NB4 (cell line): ENCODE results near the gene INAFM1.

Experiments used
- DNase-seq: peaks from one replicate; pipeline ENCODE4 v3.0.0; 2010; ENCODE audit warnings: low read depth
- H3K4me3 ChIP-seq: one replicate; pipeline ENCODE4 v1.5.1; 2011; ENCODE audit warnings: mild to moderate bottlenecking, low read depth, low read length, moderate library complexity
- CTCF ChIP-seq: IDR thresholded peaks from one replicate; pipeline ENCODE4 v1.5.1; 2012; ENCODE audit warnings: low read depth, low read length
- MAX ChIP-seq: IDR thresholded peaks from 2 replicates; pipeline ENCODE4 v1.6.1; 2011; ENCODE audit warnings: low read depth, low read length
- MYC ChIP-seq: IDR thresholded peaks from 2 replicates; pipeline ENCODE4 v1.6.1; 2011; ENCODE audit warnings: low read depth, low read length
- POLR2A ChIP-seq: IDR thresholded peaks from 2 replicates; pipeline ENCODE4 v1.6.1; 2011; ENCODE audit warnings: mild to moderate bottlenecking; ENCODE audit not compliant: insufficient read length; ENCODE audit errors: extremely low read depth

Gene INAFM1

GRCh38 chr19:47274071-47274890, at the start of gene INAFM1:
Gene INAFM1, plus strand, starts transcription at chr19:47274885. Its CDS starts 35 bp downstream, at chr19:47274920.
- peak; percentile 87 for TF ChIP-seq MYC
- TF ChIP-seq CTCF: no peak
- TF ChIP-seq MAX: peak; percentile 54
- TF ChIP-seq POLR2A: peak; percentile 96
- peak within 1 kb of the TSS; percentile 79 for H3K4me3 ChIP-seq
- peak; percentile 100 for DNase-seq

GRCh38 chr19:47225746-47226425, 48.8 kb upstream of the INAFM1 start:
- TF ChIP-seq POLR2A: peak; percentile 100
- no peak for TF ChIP-seq CTCF
- peak; percentile 70 for TF ChIP-seq MYC
- peak; percentile 73; the same call in 1 of the 2 replicates for TF ChIP-seq MAX
- peak overlapping the region; percentile 51 for H3K4me3 ChIP-seq
- peak; percentile 98 for DNase-seq

GRCh38 chr19:47226426-47227351, 48.0 kb upstream of the INAFM1 start:
- peak; percentile 93 for TF ChIP-seq MYC
- TF ChIP-seq MAX: peak; percentile 84
- TF ChIP-seq POLR2A: peak; percentile 65
- no peak for TF ChIP-seq CTCF
- H3K4me3 ChIP-seq: peak overlapping the region; percentile 57
- peak; percentile 97 for DNase-seq

GRCh38 chr19:47227352-47228167, 47.1 kb upstream of the INAFM1 start:
- peak overlapping the region; percentile 57 for H3K4me3 ChIP-seq
- TF ChIP-seq MYC: peak; percentile 86
- peak; percentile 51; the same call in 1 of the 2 replicates for TF ChIP-seq MAX
- TF ChIP-seq CTCF: no peak
- peak; percentile 54 for TF ChIP-seq POLR2A
- DNase-seq: peak; percentile 100
